HepG2 (cell line): ENCODE data around the gene ALCAM. TPM values are rescaled to one million over a fixed set of nuclear protein-coding genes. Genes with fewer than 3 reads are reported as not detected.

Source experiments
- CBX2 ChIP-seq, 2 experiments: fragments of 200-600 bp in 1 of 2; sonication (generic); formaldehyde crosslinking in 1 of 2; IDR thresholded peaks; 2 replicates each; pipeline versions ENCODE4 v1.7.0 to v1.8.1; 2018 to 2022; ENCODE audit warnings: low read depth in 2 of 2, low read length in 1 of 2, mild to moderate bottlenecking in 1 of 2, missing genetic modification reagents in 1 of 2
- ISL2 ChIP-seq: sonication (generic); formaldehyde crosslinking; IDR thresholded peaks from 2 replicates; pipeline ENCODE4 v1.5.0; 2020; ENCODE audit warnings: missing genetic modification reagents
- MEIS1 ChIP-seq: sonication (generic); formaldehyde crosslinking; IDR thresholded peaks from 2 replicates; pipeline ENCODE4 v1.9.0; 2021; ENCODE audit warnings: mild to moderate bottlenecking, missing genetic modification reagents, moderate library complexity, borderline replicate concordance
- PAF1 ChIP-seq: IDR thresholded peaks from 2 replicates; pipeline ENCODE4 v1.6.1; 2016; ENCODE audit warnings: missing genetic modification reagents, missing compliant biosample characterization
- RBM39 ChIP-seq: fragments of 200-400 bp; formaldehyde crosslinking; IDR thresholded peaks from one replicate; pipeline ENCODE4 v1.6.1; 2018; ENCODE audit warnings: antibody characterized with exemption, mild to moderate bottlenecking, low read depth, low read length; ENCODE audit not compliant: poor library complexity, severe bottlenecking
- SKIL ChIP-seq: sonication (generic); formaldehyde crosslinking; IDR thresholded peaks from 2 replicates; pipeline ENCODE4 v1.8.0; 2022; ENCODE audit warnings: missing genetic modification reagents, mild to moderate bottlenecking, moderate library complexity, borderline replicate concordance
- TRIM22 ChIP-seq: fragments of 450-650 bp; IDR thresholded peaks from 2 replicates; pipeline ENCODE4 v1.6.1; 2017
- ZNF407 ChIP-seq: sonication (generic); formaldehyde crosslinking; IDR thresholded peaks from one replicate; pipeline ENCODE4 v1.5.1; 2020; ENCODE audit warnings: mild to moderate bottlenecking, missing genetic modification reagents; ENCODE audit errors: not compliant biosample characterization
- ZNF564 ChIP-seq: sonication (generic); formaldehyde crosslinking; IDR thresholded peaks from 2 replicates; pipeline ENCODE4 v1.8.1; 2023; ENCODE audit warnings: mild to moderate bottlenecking, missing genetic modification reagents
- polyA plus RNA-seq, 8 experiments: library from polyadenylated mRNA; depleted of rRNA in 3 of 8; stranded (reverse) in 7 of 8; unstranded in 1 of 8; fragments of >200 nt; fragmentation: Illumina TruSeq in 4 of 8; extraction: Trizol in 4 of 8; gene quantifications; 2 replicates each; pipeline versions ENCODE4 v1.2.1 to v1.2.3, GENCODE V29; 2011 to 2016; ENCODE audit warnings: low read depth in 4 of 8, missing spikeins in 1 of 8, mixed read lengths in 1 of 8; ENCODE audit not compliant: insufficient read depth in 1 of 8
- total RNA-seq, 5 experiments: library from RNA; depleted of rRNA; stranded (reverse); fragments of >200 nt; fragmentation: Illumina TruSeq; extraction: Trizol; gene quantifications; 2 replicates each; pipeline ENCODE4 v1.2.3, GENCODE V29; 2016; ENCODE audit warnings: low read depth in 1 of 5

The ALCAM gene
- total and polyA plus RNA-seq, 2 of the 13 experiments (the other 11 are each of a cell fraction or from before 2014, with no cell fraction given): 26.0 to 33.1 TPM

GRCh38 chr3:105425153-105425502 is 58.4 kb downstream of the ALCAM start (continued):
- TF ChIP-seq ZNF407 (CRISPR knock-in tag): no peak
- TF ChIP-seq ZNF564 (CRISPR knock-in tag): no peak
- TF ChIP-seq RBM39: no peak
- TF ChIP-seq CBX2 (IDR thresholded peaks at IDR 0.05; ENCODE audit: low read depth, low read length): no peak
- no peak for TF ChIP-seq CBX2 (CRISPR knock-in tag; IDR thresholded peaks at IDR 0.05; ENCODE audit: low read depth)
- no peak for TF ChIP-seq ISL2 (CRISPR knock-in tag)
- TF ChIP-seq PAF1 (CRISPR knock-in tag): no peak
- no peak for TF ChIP-seq MEIS1
- no peak for TF ChIP-seq TRIM22
- TF ChIP-seq SKIL: no peak
